ENCODE measurements around the gene ENPP6. TPM values are rescaled to one million over a fixed set of nuclear protein-coding genes. Genes with fewer than 3 reads are reported as not detected.

The ENPP6 gene
- total and polyA plus RNA-seq, 4 donors: 0.05 to 0.08 (median 0.05) TPM; not detected in 1

- TF ChIP-seq EGR1 (IDR thresholded peaks at IDR 0.05; ENCODE audit: low read depth in 2 of 2): no peak
- TF ChIP-seq MAX (IDR thresholded peaks at IDR 0.05): no peak
- TF ChIP-seq FOXA2 (IDR thresholded peaks at IDR 0.05): no peak
- TF ChIP-seq ATF3 (IDR thresholded peaks at IDR 0.05): no peak
- no peak for TF ChIP-seq RXRA (IDR thresholded peaks at IDR 0.05)
- no peak for TF ChIP-seq NR2F2 (IDR thresholded peaks at IDR 0.05)
Measured at GRCh38 chr4:184255361-184255760, 37.7 kb upstream of the ENPP6 start (continued).

- H3K9me3 ChIP-seq (ENCODE audit: control insufficient read depth in 4 of 4, low read length in 3 of 4): peaks cover 0 to 2% (median 0%) of the 10 kb centered on the region in 4 donors
- no peak for TF ChIP-seq FOXA2 (IDR thresholded peaks at IDR 0.05)
- no peak for TF ChIP-seq RAD21 (IDR thresholded peaks at IDR 0.05)
- TF ChIP-seq ATF3 (IDR thresholded peaks at IDR 0.05): no peak
- TF ChIP-seq REST (IDR thresholded peaks at IDR 0.05): no peak
- no peak for TF ChIP-seq ZBTB33 (IDR thresholded peaks at IDR 0.05)
- TF ChIP-seq RXRA (IDR thresholded peaks at IDR 0.05): no peak
- TF ChIP-seq MAX (IDR thresholded peaks at IDR 0.05): no peak
- no peak for TF ChIP-seq GABPA (IDR thresholded peaks at IDR 0.05 in 1 of 2, conservative IDR thresholded peaks at IDR 0.05 in 1 of 2)
- TF ChIP-seq TAF1 (conservative IDR thresholded peaks at IDR 0.05): no peak
- TF ChIP-seq HNF4G (IDR thresholded peaks at IDR 0.05): no peak
- no peak for TF ChIP-seq HNF4A (conservative IDR thresholded peaks at IDR 0.05)
- TF ChIP-seq SP1 (IDR thresholded peaks at IDR 0.05): no peak
- TF ChIP-seq YY1 (IDR thresholded peaks at IDR 0.05): no peak
- DNase-seq (ENCODE audit: low spot score): no peak
- WGBS: 97% methylated on average over 24 of the region's 24 CpGs
- no peak overlapping the region for H3K9ac ChIP-seq (ENCODE audit: low read depth in 1 of 2, low read length in 2 of 2)
- no peaks in the 10 kb centered on the region for H3K36me3 ChIP-seq (ENCODE audit: control insufficient read depth in 4 of 4, insufficient read depth in 3 of 4, low read depth in 1 of 4, low read length in 3 of 4)
- H3K4me1 ChIP-seq (ENCODE audit: control insufficient read depth in 4 of 4, insufficient read depth in 4 of 4, low read length in 3 of 4): no peaks in the 10 kb centered on the region
- no peaks in the 10 kb centered on the region for H3K27me3 ChIP-seq (ENCODE audit: control insufficient read depth in 4 of 4, insufficient read depth in 4 of 4, low read length in 3 of 4)
- H3K4me3 ChIP-seq (ENCODE audit: low read depth in 1 of 3, low read length in 3 of 3): no peak overlapping the region
- H3K27ac ChIP-seq (ENCODE audit: low read depth in 1 of 2, low read length in 2 of 2): no peak overlapping the region
Measured at GRCh38 chr4:184253072-184253420, 35.4 kb upstream of the ENPP6 start.
